Activated naive CD8-positive, alpha-beta T cell treated with anti-CD3 and anti-CD28 coated beads, Interleukin-2, amount 50 U/mL, for 24 hours (primary cell): ENCODE measurements around the gene ADCY9.
"Not testable (repeated sequence)": the region's sequence is repeated elsewhere in the genome, so short reads cannot be mapped to it uniquely, and the experiment has no call there.

Experiments
- ATAC-seq: fragments of 150-1000 bp; cut with Tn5 transposase; one replicate; pipeline ENCODE4 v1.10.0; 2021
- DNase-seq: peaks from one replicate; pipeline ENCODE4 v3.0.0; 2021
- H3K27ac Mint-ChIP-seq: one replicate; pipeline ENCODE4 v1.8.0; 2021; ENCODE audit warnings: mild to moderate bottlenecking, mixed read lengths
- H3K27me3 Mint-ChIP-seq: one replicate; pipeline ENCODE4 v1.8.0; 2021; ENCODE audit warnings: mixed read lengths
- H3K36me3 Mint-ChIP-seq: one replicate; pipeline ENCODE4 v1.8.0; 2021; ENCODE audit warnings: low read depth, mixed read lengths
- H3K4me1 Mint-ChIP-seq: one replicate; pipeline ENCODE4 v1.8.0; 2021; ENCODE audit warnings: mixed read lengths
- H3K4me3 Mint-ChIP-seq: one replicate; pipeline ENCODE4 v1.8.0; 2021; ENCODE audit warnings: mild to moderate bottlenecking, moderate library complexity, mixed read lengths
- H3K9me3 Mint-ChIP-seq: one replicate; pipeline ENCODE4 v1.8.0; 2021; ENCODE audit warnings: mixed read lengths

Gene ADCY9

GRCh38 chr16:3951380-3951779 is 164.9 kb downstream of the ADCY9 start:
- not testable (repeated sequence) for H3K4me1 Mint-ChIP-seq, H3K4me3 Mint-ChIP-seq, H3K9me3 Mint-ChIP-seq, ATAC-seq, H3K36me3 Mint-ChIP-seq, H3K27ac Mint-ChIP-seq, DNase-seq
- peaks cover 27% of the 10 kb centered on the region for H3K27me3 Mint-ChIP-seq

DNA sequence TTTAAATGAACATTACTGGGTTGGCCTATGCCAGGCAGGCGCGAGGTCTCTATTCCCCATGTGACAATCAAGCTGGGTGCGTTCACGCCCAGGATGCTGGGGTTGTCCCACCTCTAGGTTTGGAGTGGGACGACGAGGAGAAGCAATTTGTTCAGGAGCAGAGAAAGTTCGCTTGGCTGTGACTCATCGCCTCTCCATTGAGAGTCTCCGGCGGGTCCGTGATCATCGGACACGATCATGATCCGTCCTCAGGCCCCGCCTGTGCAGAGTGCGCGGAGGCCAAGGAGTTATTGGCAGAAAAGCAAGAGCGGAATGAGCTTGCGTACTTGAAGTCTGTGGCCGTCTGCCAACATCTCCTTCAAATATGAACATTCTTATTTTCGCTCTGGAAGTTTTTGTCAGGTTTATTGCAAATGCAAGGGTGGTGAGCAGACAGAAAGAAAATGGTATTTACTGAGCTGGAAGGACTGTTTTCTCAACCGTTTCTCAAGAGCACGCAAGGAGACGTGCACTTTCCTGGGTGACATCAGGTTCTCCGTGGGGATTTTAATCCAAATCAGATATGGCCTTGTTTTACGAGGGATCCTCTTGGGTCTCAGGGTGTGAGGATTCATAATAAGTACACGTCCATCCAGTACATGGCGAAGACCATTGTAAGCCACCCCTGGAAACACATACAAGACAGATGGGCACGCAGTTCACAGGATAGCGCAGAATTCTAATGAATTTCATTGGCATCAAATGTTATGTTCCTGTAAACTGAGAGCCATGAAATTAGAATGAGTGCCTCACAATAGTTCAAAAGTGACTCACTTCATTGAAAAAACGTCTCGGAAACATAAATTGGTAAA is 165.7 kb downstream of the ADCY9 start:
- H3K36me3 Mint-ChIP-seq = no peaks in the 10 kb centered on the region
- no peaks in the 10 kb centered on the region for H3K9me3 Mint-ChIP-seq

DNA sequence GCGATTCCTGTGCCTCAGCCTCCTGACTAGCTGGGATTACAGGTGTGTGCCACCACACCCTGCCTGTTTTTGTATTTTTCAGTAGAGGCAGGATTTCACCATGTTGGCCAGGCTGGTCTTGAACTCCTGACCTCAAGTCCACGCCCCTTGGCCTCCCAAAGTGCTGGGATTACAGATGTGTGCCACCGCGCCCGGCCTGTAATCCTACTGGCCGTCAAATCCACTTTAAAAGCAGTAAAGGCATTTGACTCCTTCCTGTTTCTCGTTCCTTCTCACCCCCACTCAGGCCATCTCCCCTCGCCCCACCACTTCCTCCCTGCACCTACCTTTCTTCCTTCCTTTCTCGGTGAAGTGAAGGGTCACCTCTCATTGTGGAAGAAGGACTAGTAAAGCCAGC is 166.3 kb downstream of the ADCY9 start:
- DNase-seq (no peak), ATAC-seq (no peak)
- Mint-ChIP-seq H3K36me3 (no peaks in the 10 kb centered on the region), H3K4me1 (no peaks in the 10 kb centered on the region), H3K27ac (no peak overlapping the region), H3K9me3 (no peaks in the 10 kb centered on the region), H3K27me3 (peaks cover 17% of the 10 kb centered on the region), H3K4me3 (no peak overlapping the region)

More for the DNA sequence above, 165.7 kb downstream of the ADCY9 start:
- Mint-ChIP-seq H3K27ac (no peak overlapping the region), H3K4me3 (no peak overlapping the region), H3K27me3 (peaks cover 22% of the 10 kb centered on the region), H3K4me1 (no peaks in the 10 kb centered on the region)
- ATAC-seq (no peak), DNase-seq (no peak)

GRCh38 chr16:3949287-3949686 is 167.0 kb downstream of the ADCY9 start:
- ATAC-seq (no peak), DNase-seq (no peak)
- peaks cover 10% of the 10 kb centered on the region for H3K27me3 Mint-ChIP-seq
- no peak overlapping the region for H3K27ac Mint-ChIP-seq
- no peak overlapping the region for H3K4me3 Mint-ChIP-seq
- no peaks in the 10 kb centered on the region for H3K36me3 Mint-ChIP-seq
- H3K9me3 Mint-ChIP-seq = no peaks in the 10 kb centered on the region
- H3K4me1 Mint-ChIP-seq = no peaks in the 10 kb centered on the region

DNA sequence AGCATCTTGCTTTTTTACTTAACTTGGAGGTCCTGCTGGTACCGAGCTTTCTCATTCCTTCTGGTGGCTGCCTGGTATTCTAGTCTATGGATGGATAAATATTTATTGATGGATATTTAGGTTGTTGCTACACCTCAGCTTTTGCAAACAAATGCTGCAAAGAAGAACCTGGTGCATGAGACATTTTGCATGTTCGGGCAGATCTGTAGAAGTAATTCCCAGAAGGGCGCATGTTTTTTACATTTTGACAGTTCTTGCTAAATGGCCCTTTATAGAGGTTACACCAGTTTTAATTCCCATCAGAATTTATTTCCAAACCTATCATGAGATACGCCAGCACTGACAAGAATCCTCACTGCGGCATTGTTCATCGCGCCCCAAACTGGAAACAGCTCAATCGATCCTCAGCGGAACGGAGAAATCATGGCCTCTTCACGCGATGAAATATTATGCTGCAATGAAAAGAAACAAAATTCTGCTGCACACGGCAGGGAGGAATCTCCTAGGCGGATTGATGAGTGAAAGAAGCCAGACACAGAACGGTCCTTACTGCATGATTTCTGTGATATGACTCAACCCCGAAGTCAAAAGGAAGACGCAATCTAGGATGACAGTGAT is 167.8 kb downstream of the ADCY9 start:
- no peak overlapping the region for H3K27ac Mint-ChIP-seq
- no peaks in the 10 kb centered on the region for H3K9me3 Mint-ChIP-seq
- no peak overlapping the region for H3K4me3 Mint-ChIP-seq
- peaks cover 9% of the 10 kb centered on the region for H3K27me3 Mint-ChIP-seq
- DNase-seq (no peak), ATAC-seq (no peak)
- no peaks in the 10 kb centered on the region for H3K4me1 Mint-ChIP-seq
- H3K36me3 Mint-ChIP-seq = no peaks in the 10 kb centered on the region

DNA sequence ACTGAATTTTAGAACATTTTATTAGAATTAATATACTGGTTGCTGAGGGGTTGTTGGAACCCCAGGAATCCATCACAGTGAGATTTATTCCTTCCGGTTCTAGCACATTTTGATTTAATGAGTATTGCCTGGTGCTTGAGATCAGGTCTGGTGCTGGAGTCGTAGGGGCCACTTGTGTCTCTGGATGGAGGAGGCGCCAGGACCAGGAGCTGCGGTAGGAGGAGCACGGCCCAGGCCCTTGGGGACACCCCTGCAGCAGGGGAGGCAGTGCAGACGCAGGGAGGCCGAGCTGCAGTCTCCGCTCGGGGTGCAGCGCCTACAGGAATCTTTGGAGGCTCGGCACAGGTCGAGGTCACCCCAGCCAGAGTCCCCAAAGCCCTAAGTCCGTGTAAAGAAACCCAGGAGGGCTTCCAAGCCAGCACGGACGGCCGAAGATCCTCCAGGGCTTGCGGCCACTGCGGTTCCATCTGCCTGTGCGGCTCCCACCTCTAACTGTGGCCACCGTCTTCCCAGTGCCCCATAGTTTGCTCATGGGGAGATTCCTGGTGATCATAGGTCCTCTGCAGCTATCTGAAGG is 169.6 kb downstream of the ADCY9 start:
- Mint-ChIP-seq H3K9me3 (no peaks in the 10 kb centered on the region), H3K27me3 (peaks cover 6% of the 10 kb centered on the region), H3K4me3 (no peak overlapping the region), H3K4me1 (no peaks in the 10 kb centered on the region), H3K27ac (no peak overlapping the region), H3K36me3 (no peaks in the 10 kb centered on the region)
- ATAC-seq (no peak), DNase-seq (no peak)

DNA sequence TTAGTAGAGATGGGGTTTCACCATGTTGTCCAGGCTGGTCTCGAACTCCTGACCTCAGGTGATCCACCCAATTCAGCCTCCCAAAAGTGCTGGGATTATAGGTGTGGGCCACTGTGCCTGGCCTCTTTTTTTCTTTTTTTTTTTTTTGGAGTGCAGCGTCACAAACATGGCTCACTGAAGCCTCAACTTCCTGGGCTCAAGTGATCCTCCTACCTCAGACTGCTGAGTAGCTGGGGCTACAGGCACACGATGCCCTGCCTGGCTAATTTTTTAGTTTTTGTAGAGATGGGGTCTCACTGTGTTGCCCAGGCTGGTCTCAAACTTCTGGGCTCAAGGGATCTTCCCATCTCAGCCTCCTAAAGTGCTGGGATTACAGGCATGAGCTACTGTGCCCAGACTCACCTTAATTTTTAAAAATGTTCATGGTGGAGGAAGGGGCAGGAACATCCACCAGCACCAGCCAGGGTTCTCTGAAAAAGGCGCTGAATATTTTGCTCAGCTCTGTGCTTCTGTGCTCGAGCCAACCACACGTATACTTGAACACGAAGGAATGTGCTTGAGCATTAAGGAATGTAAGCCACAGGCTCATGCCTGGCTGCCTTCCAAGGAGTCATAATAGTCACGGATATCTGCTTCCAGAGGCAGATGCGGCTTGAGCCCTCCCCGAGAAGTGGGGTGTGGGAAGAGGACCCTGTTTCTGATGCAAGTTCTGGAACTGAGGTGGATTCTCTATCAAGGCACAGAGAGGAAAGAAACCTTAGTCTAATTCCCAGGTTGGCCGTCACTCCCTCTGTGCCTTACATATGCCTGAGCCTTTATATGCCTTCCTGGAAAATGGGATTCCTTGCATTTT is 170.3 kb downstream of the ADCY9 start:
- H3K27me3 Mint-ChIP-seq = peaks cover 6% of the 10 kb centered on the region
- H3K27ac Mint-ChIP-seq = no peak overlapping the region
- H3K36me3 Mint-ChIP-seq = no peaks in the 10 kb centered on the region
- no peak for ATAC-seq
- H3K9me3 Mint-ChIP-seq = no peaks in the 10 kb centered on the region
- no peak for DNase-seq
- H3K4me3 Mint-ChIP-seq = no peak overlapping the region
- no peaks in the 10 kb centered on the region for H3K4me1 Mint-ChIP-seq

- not testable (repeated sequence) for H3K27ac Mint-ChIP-seq, H3K9me3 Mint-ChIP-seq, ATAC-seq, H3K27me3 Mint-ChIP-seq, DNase-seq, H3K4me3 Mint-ChIP-seq, H3K4me1 Mint-ChIP-seq, H3K36me3 Mint-ChIP-seq
These were observed 171.8 kb downstream of the ADCY9 start for GRCh38 chr16:3944457-3944856.

- ATAC-seq, H3K27me3 Mint-ChIP-seq: not testable (repeated sequence)
These were observed 174.1 kb downstream of the ADCY9 start for GRCh38 chr16:3942146-3942545.

GRCh38 chr16:3938843-3939624 is 177.2 kb downstream of the ADCY9 start:
- no peaks in the 10 kb centered on the region for H3K9me3 Mint-ChIP-seq

More at GRCh38 chr16:3942146-3942545, 174.1 kb downstream of the ADCY9 start:
- not testable (repeated sequence) for H3K4me3 Mint-ChIP-seq, H3K9me3 Mint-ChIP-seq, H3K36me3 Mint-ChIP-seq, DNase-seq, H3K27ac Mint-ChIP-seq, H3K4me1 Mint-ChIP-seq

GRCh38 chr16:3938471-3938842 is 177.8 kb downstream of the ADCY9 start:
- Mint-ChIP-seq H3K36me3 (no peaks in the 10 kb centered on the region), H3K27me3 (peaks cover 5% of the 10 kb centered on the region), H3K4me3 (no peak overlapping the region), H3K9me3 (no peaks in the 10 kb centered on the region), H3K27ac (no peak overlapping the region), H3K4me1 (peaks cover 4% of the 10 kb centered on the region)
- no peak for DNase-seq
- ATAC-seq = no peak

More at GRCh38 chr16:3938843-3939624, 177.2 kb downstream of the ADCY9 start:
- no peak overlapping the region for H3K27ac Mint-ChIP-seq
- no peaks in the 10 kb centered on the region for H3K36me3 Mint-ChIP-seq
- H3K4me3 Mint-ChIP-seq = no peak overlapping the region
- peaks cover 4% of the 10 kb centered on the region for H3K4me1 Mint-ChIP-seq
- H3K27me3 Mint-ChIP-seq = peaks cover 5% of the 10 kb centered on the region
- DNase-seq = peak; percentile 78
- ATAC-seq = peak; percentile 89

GRCh38 chr16:3937066-3937875 is 179.0 kb downstream of the ADCY9 start:
- H3K36me3 Mint-ChIP-seq = no peaks in the 10 kb centered on the region
- DNase-seq = no peak
- no peak for ATAC-seq
- no peak overlapping the region for H3K27ac Mint-ChIP-seq
- H3K4me1 Mint-ChIP-seq = peaks cover 4% of the 10 kb centered on the region
- H3K4me3 Mint-ChIP-seq = no peak overlapping the region
- H3K27me3 Mint-ChIP-seq = peaks cover 5% of the 10 kb centered on the region
- no peaks in the 10 kb centered on the region for H3K9me3 Mint-ChIP-seq

- Mint-ChIP-seq H3K4me1 (peaks cover 4% of the 10 kb centered on the region), H3K9me3 (no peaks in the 10 kb centered on the region), H3K4me3 (no peak overlapping the region), H3K27me3 (peaks cover 5% of the 10 kb centered on the region), H3K27ac (no peak overlapping the region), H3K36me3 (no peaks in the 10 kb centered on the region)
- no peak for DNase-seq
- no peak for ATAC-seq
These were observed 180.3 kb downstream of the ADCY9 start for GRCh38 chr16:3935921-3936320.
